GM04504 (cell line): Measurements from ENCODE around the gene FSTL4.

Source experiments
- DNase-seq: peaks from one replicate; pipeline ENCODE4 v3.0.0-alpha.2; 2012; ENCODE audit warnings: low read depth

The FSTL4 gene

GRCh38 chr5:133428072-133428660 is 184.2 kb downstream of the FSTL4 start:
- DNase-seq = no peak

- no peak for DNase-seq
Observed at GRCh38 chr5:133427121-133427777, 185.1 kb downstream of the FSTL4 start.

- DNase-seq = no peak
Observed at GRCh38 chr5:133426264-133426663, 186.1 kb downstream of the FSTL4 start.

GRCh38 chr5:133425764-133426163 is 186.6 kb downstream of the FSTL4 start:
- DNase-seq = no peak

GRCh38 chr5:133425222-133425621 is 187.1 kb downstream of the FSTL4 start:
- DNase-seq = no peak

GRCh38 chr5:133423618-133424282 is 188.6 kb downstream of the FSTL4 start:
- peak; percentile 11 for DNase-seq

GRCh38 chr5:133423011-133423617 is 189.2 kb downstream of the FSTL4 start:
- DNase-seq = no peak

GRCh38 chr5:133421806-133422205 is 190.5 kb downstream of the FSTL4 start:
- no peak for DNase-seq

GRCh38 chr5:133421394-133421793 is 190.9 kb downstream of the FSTL4 start:
- no peak for DNase-seq

- DNase-seq = no peak
Observed at GRCh38 chr5:133420440-133421301, 191.7 kb downstream of the FSTL4 start.

- no peak for DNase-seq
Observed at GRCh38 chr5:133415906-133416305, 196.4 kb downstream of the FSTL4 start.

GRCh38 chr5:133415506-133415905 is 196.8 kb downstream of the FSTL4 start:
- no peak for DNase-seq

- DNase-seq = no peak
Observed at GRCh38 chr5:133412661-133413060, 199.7 kb downstream of the FSTL4 start.

- no peak for DNase-seq
Observed at GRCh38 chr5:133410335-133410828, 202.0 kb downstream of the FSTL4 start.

GRCh38 chr5:133409210-133409674 is 203.1 kb downstream of the FSTL4 start:
- no peak for DNase-seq

- DNase-seq = no peak
Observed at GRCh38 chr5:133408322-133408721, 204.0 kb downstream of the FSTL4 start.

- DNase-seq = no peak
Observed at GRCh38 chr5:133406977-133407632, 205.2 kb downstream of the FSTL4 start.

- DNase-seq = no peak
Observed at GRCh38 chr5:133406208-133406976, 205.9 kb downstream of the FSTL4 start.

GRCh38 chr5:133405275-133406034 is 206.9 kb downstream of the FSTL4 start:
- no peak for DNase-seq

- no peak for DNase-seq
Observed at GRCh38 chr5:133404724-133405123, 207.6 kb downstream of the FSTL4 start.
